22Rv1 (cell line): ENCODE data around the gene AUTS2.

ENCODE experiments used
- H3K27ac ChIP-seq: fragments of 450-650 bp; 2 replicates; pipeline ENCODE4 v1.5.1; 2017
- ZFX ChIP-seq: fragments of 450-650 bp; IDR thresholded peaks from 2 replicates; pipeline ENCODE4 v1.6.1; 2017; ENCODE audit warnings: antibody characterized with exemption, borderline replicate concordance
- TF ChIP-seq, protein P1 (sequence below): fragments of 450-650 bp; IDR thresholded peaks from 2 replicates; pipeline ENCODE4 v1.5.1; 2017; ENCODE audit warnings: mild to moderate bottlenecking

AUTS2 gene

GRCh38 chr7:70352906-70353305 lies 754.6 kb downstream of the AUTS2 start:
- no peak overlapping the region for H3K27ac ChIP-seq
- TF ChIP-seq ZFX: no peak
- TF ChIP-seq, protein P1, sequence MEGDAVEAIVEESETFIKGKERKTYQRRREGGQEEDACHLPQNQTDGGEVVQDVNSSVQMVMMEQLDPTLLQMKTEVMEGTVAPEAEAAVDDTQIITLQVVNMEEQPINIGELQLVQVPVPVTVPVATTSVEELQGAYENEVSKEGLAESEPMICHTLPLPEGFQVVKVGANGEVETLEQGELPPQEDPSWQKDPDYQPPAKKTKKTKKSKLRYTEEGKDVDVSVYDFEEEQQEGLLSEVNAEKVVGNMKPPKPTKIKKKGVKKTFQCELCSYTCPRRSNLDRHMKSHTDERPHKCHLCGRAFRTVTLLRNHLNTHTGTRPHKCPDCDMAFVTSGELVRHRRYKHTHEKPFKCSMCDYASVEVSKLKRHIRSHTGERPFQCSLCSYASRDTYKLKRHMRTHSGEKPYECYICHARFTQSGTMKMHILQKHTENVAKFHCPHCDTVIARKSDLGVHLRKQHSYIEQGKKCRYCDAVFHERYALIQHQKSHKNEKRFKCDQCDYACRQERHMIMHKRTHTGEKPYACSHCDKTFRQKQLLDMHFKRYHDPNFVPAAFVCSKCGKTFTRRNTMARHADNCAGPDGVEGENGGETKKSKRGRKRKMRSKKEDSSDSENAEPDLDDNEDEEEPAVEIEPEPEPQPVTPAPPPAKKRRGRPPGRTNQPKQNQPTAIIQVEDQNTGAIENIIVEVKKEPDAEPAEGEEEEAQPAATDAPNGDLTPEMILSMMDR: no peak

DNA sequence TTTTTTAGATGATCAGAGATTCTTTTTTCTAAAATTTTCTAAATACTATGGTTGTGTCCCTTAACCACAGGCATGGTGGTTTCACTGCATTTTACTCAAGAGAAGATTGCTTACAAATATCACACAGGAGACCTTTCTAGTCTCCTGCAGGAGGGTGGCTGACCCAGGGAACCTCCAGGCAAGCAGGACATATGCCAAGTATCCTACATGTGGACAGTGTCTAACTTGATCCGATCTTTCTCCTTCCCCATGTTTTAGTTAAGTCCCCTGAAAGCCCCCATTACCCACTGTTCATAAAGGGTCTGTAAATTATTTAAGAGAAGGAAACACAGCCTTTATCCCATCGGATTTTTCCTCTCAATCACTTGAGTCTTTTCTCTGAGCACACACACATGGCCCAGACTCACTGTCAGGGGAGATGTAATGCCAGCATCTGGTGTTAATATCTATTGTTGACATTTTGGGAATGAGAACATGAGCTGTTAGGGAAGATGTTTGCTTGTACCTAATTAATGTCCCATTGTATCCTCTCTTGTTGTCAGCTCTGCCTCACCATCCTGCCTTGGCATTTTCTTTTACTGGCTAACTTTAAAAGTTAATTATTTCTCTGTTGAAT lies 755.2 kb downstream of the AUTS2 start:
- TF ChIP-seq ZFX: no peak
- TF ChIP-seq, protein P1: no peak
- H3K27ac ChIP-seq: no peak overlapping the region

- no peak overlapping the region for H3K27ac ChIP-seq
- TF ChIP-seq ZFX: no peak
- TF ChIP-seq, protein P1: no peak
These were observed 755.7 kb downstream of the AUTS2 start for GRCh38 chr7:70353946-70354335.

DNA sequence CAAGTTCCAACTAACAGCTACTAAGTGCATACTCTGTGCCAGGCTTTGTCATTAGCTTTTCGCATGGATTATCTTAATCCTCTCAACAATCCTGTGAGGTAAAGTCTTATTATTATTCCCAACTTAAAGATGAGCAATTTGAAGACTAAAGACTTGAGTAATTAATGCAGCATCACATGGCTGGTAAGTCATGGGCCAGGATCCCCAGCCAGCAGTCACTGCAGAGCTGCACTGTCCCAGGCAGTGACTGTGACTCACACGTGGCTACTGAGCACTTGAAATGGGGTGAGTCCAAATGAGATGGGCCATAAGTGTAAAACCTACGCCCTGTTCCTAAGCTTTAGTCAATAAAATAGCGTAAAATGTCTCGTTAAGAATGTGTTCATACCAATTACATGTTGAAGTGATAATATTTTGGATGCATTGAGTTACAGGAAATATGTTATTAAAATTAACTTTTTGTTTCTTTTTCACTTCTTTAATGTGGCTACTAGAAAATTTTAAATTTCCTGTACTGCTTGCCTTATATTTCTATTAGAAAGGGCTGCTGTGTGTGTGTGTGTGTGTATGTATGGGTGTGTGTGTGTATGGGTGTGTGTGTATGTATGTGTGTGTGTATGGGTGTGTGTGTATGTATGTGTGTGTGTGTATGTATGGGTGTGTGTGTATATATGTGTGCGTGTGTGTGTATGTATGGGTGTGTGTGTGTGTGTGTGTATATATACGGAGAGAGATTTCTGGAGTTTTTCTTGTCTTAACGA lies 756.3 kb downstream of the AUTS2 start:
- TF ChIP-seq ZFX: no peak
- TF ChIP-seq, protein P1: no peak
- no peak overlapping the region for H3K27ac ChIP-seq

DNA sequence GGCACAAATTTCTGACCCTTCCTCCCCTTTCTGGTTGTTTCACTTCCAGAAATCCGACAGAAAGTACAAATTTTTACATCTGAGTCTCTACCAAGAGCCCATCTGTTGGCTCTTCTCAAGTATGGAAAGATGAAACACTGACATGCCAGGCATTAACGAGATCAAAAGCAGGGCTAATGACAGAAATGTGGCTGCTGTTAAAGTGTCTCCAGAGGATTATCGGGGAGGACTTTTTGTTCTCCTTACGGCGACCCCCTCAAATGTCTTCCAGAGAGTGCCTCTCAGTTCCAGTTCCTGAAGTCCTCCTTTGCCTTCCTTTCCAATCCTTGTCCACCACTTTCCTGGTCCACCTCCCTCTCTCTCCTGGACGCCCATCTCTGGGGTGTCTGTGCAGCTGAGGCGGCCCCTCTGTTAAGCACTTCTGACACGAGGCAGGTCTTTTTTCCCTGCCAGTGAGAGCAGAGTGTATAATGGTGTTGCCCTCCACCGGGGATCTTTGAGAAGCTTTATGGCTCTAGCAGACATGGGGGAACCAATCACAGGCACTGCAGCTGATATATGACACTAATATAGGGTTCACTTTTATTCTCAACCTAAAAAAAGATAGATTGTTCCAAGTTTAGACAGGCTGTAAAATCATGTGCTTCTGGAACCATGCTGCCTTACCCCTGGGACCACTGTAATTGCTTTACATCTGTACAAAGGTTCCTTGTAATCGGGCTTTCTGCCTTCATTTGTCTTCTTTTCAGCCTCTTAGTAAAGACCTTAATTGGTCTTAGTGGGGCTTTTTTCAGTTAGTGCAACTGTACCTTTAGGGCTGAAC lies 757.1 kb downstream of the AUTS2 start:
- H3K27ac ChIP-seq: no peak overlapping the region
- TF ChIP-seq, protein P1: no peak
- TF ChIP-seq ZFX: no peak

DNA sequence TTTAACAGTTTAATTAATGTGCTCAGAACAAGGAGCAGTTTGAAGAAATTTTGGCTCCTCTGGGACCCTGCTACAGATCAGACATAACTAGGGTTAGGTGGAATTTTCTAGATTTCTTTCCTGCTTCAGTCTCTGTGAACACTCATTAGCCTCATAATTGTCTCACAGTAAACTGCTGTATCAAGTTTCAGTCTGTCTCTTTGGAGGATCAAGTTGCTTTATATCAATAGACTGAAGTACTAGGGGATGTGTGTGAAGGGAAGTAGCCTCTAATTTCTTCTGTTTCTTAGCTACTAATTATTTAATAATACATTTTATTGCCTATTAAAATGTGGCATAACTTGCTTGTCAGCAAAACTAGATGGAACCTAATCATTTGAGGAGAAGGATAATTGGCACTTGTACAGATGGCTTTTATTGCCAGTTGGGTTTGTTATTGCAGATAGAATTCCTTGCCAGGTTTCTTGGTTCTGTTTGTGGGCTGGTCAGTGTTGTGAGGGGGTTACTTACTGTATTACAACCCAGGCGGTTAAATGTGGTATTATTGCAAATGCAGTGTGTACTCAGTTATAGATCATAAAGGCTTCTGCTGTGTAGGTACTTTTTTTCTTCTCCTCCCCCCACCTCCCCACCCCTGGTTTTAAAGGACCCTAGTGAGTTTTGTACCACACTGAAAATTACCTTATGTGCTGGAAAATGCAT lies 758.0 kb downstream of the AUTS2 start:
- TF ChIP-seq ZFX: no peak
- TF ChIP-seq, protein P1: no peak
- no peak overlapping the region for H3K27ac ChIP-seq
